MCF 10A (cell line): Measurements from ENCODE around the gene NXPH4. TPM values are rescaled to one million over a fixed set of nuclear protein-coding genes. Genes with fewer than 3 reads are reported as not detected.

Experiments used
- BruUV-seq: library from RNA; stranded (reverse); fragments of 400-500 nt; replicated peaks from 2 replicates; lab custom pipeline; 2021; lab: Mats Ljungman, UMichigan
- CTCF ChIA-PET: fragments of 300-600 bp; sonication (Branson Sonifier 250); formaldehyde crosslinking; extraction: SDS; loops from one replicate; lab custom pipeline; 2021; ENCODE audit warnings: antibody characterized with exemption, inconsistent platforms; lab: Yijun Ruan, JAX
- POLR2A ChIA-PET: fragments of 300-600, 350-650 bp; sonication (Branson Sonifier 250); formaldehyde crosslinking; extraction: SDS; loops from one replicate; lab custom pipeline; 2020; ENCODE audit warnings: antibody characterized with exemption, inconsistent platforms; lab: Yijun Ruan, JAX
- DNase-seq: peaks from one replicate; pipeline ENCODE4 v3.0.0-alpha.2; 2018; ENCODE audit not compliant: unreplicated experiment
- H3K27ac Mint-ChIP-seq: one replicate; pipeline ENCODE4 v1.8.0; 2022; ENCODE audit warnings: mild to moderate bottlenecking, low read depth, mixed read lengths; ENCODE audit not compliant: unreplicated experiment
- H3K27me3 Mint-ChIP-seq: one replicate; pipeline ENCODE4 v1.8.0; 2022; ENCODE audit warnings: mixed read lengths; ENCODE audit not compliant: insufficient read depth, unreplicated experiment
- H3K36me3 Mint-ChIP-seq: one replicate; pipeline ENCODE4 v1.8.0; 2022; ENCODE audit warnings: mild to moderate bottlenecking, moderate library complexity, mixed read lengths; ENCODE audit not compliant: insufficient read depth, unreplicated experiment
- H3K4me1 Mint-ChIP-seq: one replicate; pipeline ENCODE4 v1.8.0; 2022; ENCODE audit warnings: mixed read lengths; ENCODE audit not compliant: insufficient read depth, unreplicated experiment
- H3K4me3 Mint-ChIP-seq: one replicate; pipeline ENCODE4 v1.8.0; 2022; ENCODE audit warnings: mild to moderate bottlenecking, moderate library complexity, mixed read lengths; ENCODE audit not compliant: unreplicated experiment
- H3K9me3 Mint-ChIP-seq: one replicate; pipeline ENCODE4 v1.8.0; 2022; ENCODE audit warnings: mixed read lengths; ENCODE audit not compliant: unreplicated experiment
- intact Hi-C: fragments of 100-400 bp; cut with micrococcal nuclease; formaldehyde crosslinking; loops from 2 replicates; pipeline ENCODE4 v1.14.1; 2022
- total RNA-seq: library from RNA; stranded (reverse); gene quantifications from 2 replicates; pipeline ENCODE4 v1.2.3, GENCODE V29; 2022
- TF ChIP-seq, protein P1 (sequence below): fragments of 200-600 bp; IDR thresholded peaks from one replicate; pipeline ENCODE4 v1.8.0; 2022; ENCODE audit warnings: antibody characterized with exemption, mild to moderate bottlenecking; ENCODE audit not compliant: unreplicated experiment

The NXPH4 gene
- total RNA-seq, 1 experiment from 2014 or later = 2.2 TPM

GRCh38 chr12:57169046-57169795 lies 47.4 kb upstream of the NXPH4 start:
- BruUV-seq = no TSS peak
- Mint-ChIP-seq H3K4me3 (no peak overlapping the region), H3K27ac (no peak overlapping the region), H3K9me3 (no peaks in the 10 kb centered on the region), H3K27me3 (no peaks in the 10 kb centered on the region), H3K4me1 (peaks cover 51% of the 10 kb centered on the region), H3K36me3 (peaks cover 35% of the 10 kb centered on the region)
- ChIA-PET CTCF (interaction anchor here (0.5 to 2.3 kb wide), 6 partner anchors 11 to 421 kb away, joined by 3 to 9 read pairs (median 4); no protein-coding TSS in a partner anchor), POLR2A (interaction anchor here (0.7 kb wide), 2 partner anchors 45 to 869 kb away, joined by 3 read pairs; no protein-coding TSS in a partner anchor)
- no peak for DNase-seq
- TF ChIP-seq, protein P1, sequence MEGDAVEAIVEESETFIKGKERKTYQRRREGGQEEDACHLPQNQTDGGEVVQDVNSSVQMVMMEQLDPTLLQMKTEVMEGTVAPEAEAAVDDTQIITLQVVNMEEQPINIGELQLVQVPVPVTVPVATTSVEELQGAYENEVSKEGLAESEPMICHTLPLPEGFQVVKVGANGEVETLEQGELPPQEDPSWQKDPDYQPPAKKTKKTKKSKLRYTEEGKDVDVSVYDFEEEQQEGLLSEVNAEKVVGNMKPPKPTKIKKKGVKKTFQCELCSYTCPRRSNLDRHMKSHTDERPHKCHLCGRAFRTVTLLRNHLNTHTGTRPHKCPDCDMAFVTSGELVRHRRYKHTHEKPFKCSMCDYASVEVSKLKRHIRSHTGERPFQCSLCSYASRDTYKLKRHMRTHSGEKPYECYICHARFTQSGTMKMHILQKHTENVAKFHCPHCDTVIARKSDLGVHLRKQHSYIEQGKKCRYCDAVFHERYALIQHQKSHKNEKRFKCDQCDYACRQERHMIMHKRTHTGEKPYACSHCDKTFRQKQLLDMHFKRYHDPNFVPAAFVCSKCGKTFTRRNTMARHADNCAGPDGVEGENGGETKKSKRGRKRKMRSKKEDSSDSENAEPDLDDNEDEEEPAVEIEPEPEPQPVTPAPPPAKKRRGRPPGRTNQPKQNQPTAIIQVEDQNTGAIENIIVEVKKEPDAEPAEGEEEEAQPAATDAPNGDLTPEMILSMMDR = no peak
- intact Hi-C loops = no loop called here

GRCh38 chr12:57169969-57170368 lies 46.6 kb upstream of the NXPH4 start:
- Mint-ChIP-seq H3K9me3 (no peaks in the 10 kb centered on the region), H3K27me3 (no peaks in the 10 kb centered on the region), H3K27ac (no peak overlapping the region), H3K4me3 (no peak overlapping the region), H3K36me3 (peaks cover 31% of the 10 kb centered on the region), H3K4me1 (peaks cover 52% of the 10 kb centered on the region)
- intact Hi-C loops = no loop called here
- DNase-seq = no peak
- ChIA-PET CTCF (interaction anchor here (0.5 to 15.4 kb wide), 7 partner anchors 11 to 422 kb away, joined by 3 to 530 read pairs (median 5); partner anchors contain the start of gene LRP1), POLR2A (interaction anchor here (0.7 kb wide), 1 partner anchor 45 kb away, joined by 3 read pairs; no protein-coding TSS in a partner anchor)
- no TSS peak for BruUV-seq
- TF ChIP-seq, protein P1 = no peak

DNA sequence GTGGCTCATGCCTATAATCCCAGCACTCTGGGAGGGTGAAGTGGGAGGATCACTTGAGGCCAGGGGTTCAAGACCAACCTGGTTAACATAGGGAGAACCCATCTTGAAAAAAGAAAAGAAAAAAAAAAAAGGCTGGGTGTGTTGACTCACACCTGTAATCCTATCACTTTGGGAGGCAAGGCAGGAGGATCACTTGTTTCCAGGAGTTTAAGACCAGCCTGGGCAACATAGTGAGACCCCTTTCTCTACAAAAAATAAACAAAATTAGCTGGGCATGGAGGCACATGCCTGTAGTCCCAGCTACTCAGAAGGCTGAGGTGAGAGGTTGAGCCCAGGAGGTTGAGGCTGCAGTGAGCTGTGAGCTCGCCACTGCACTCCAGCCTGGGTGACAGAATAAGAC lies 46.2 kb upstream of the NXPH4 start:
- intact Hi-C loops = no loop called here

More for the DNA sequence above, 46.2 kb upstream of the NXPH4 start:
- Mint-ChIP-seq H3K4me1 (peaks cover 52% of the 10 kb centered on the region), H3K4me3 (no peak overlapping the region), H3K27ac (no peak overlapping the region), H3K36me3 (peaks cover 34% of the 10 kb centered on the region), H3K27me3 (no peaks in the 10 kb centered on the region), H3K9me3 (no peaks in the 10 kb centered on the region)
- POLR2A ChIA-PET = interaction anchor here (0.6 to 1.7 kb wide), 3 partner anchors 13 to 46 kb away, joined by 3 to 4 read pairs (median 3); no protein-coding TSS in a partner anchor
- TF ChIP-seq, protein P1 = no peak
- BruUV-seq = no TSS peak
- CTCF ChIA-PET = interaction anchor here (0.9 to 15.4 kb wide), 2 partner anchors 22 to 46 kb away, joined by 3 to 530 read pairs; partner anchors contain the start of gene LRP1
- DNase-seq = no peak
